HEK293 (cell line): ENCODE measurements around the gene TYSND1.

ENCODE experiments used
- CTCF ChIA-PET: fragments of 350-600 bp; formaldehyde crosslinking; extraction: SDS; loops from one replicate; lab custom pipeline; 2021; ENCODE audit warnings: antibody characterized with exemption; lab: Yijun Ruan, JAX
- POLR2A ChIA-PET: fragments of 300-600 bp; formaldehyde crosslinking; extraction: SDS; loops from one replicate; lab custom pipeline; 2020; ENCODE audit warnings: antibody characterized with exemption, inconsistent platforms; lab: Yijun Ruan, JAX
- H3K27ac ChIP-seq: fragments of 200-500 bp; sonication (Bioruptor generic); 2 replicates; pipeline ENCODE4 v1.5.1; 2014; ENCODE audit warnings: low read depth, low read length, control low read depth, inconsistent platforms; ENCODE audit errors: extremely low read depth
- H3K36me3 ChIP-seq, 2 experiments: fragments of 200-500 bp in 1 of 2; sonication (Bioruptor generic) in 1 of 2; 1 replicate in 1 of 2; 2 replicates in 1 of 2; pipeline ENCODE4 v1.5.1; 2014 to 2017; ENCODE audit warnings: inconsistent platforms in 2 of 2, low read length in 2 of 2; ENCODE audit not compliant: control insufficient read depth in 2 of 2, insufficient read depth in 1 of 2
- H3K4me1 ChIP-seq: fragments of 200-500 bp; sonication (Bioruptor generic); 2 replicates; pipeline ENCODE4 v1.5.1; 2014; ENCODE audit warnings: mild to moderate bottlenecking, low read length, inconsistent platforms; ENCODE audit not compliant: control insufficient read depth, insufficient read depth
- H3K4me3 ChIP-seq: 2 replicates; pipeline ENCODE4 v1.5.1; 2011; ENCODE audit warnings: low read depth, mild to moderate bottlenecking, control low read depth, low read length, moderate library complexity
- H3K9me3 ChIP-seq: fragments of 200-500 bp; sonication (Bioruptor generic); 2 replicates; pipeline ENCODE4 v1.5.1; 2014; ENCODE audit warnings: low read depth, low read length, inconsistent platforms; ENCODE audit not compliant: control insufficient read depth, insufficient read depth
- GLIS2 ChIP-seq: fragments of 450-650 bp; formaldehyde crosslinking; IDR thresholded peaks from 2 replicates; pipeline ENCODE4 v1.5.1; 2016; ENCODE audit warnings: missing biosample characterization, missing genetic modification characterization
- MYNN ChIP-seq: fragments of 450-650 bp; formaldehyde crosslinking; IDR thresholded peaks from 2 replicates; pipeline ENCODE4 v1.5.1; 2016; ENCODE audit warnings: missing biosample characterization, missing genetic modification characterization, borderline replicate concordance
- OSR2 ChIP-seq: fragments of 450-650 bp; formaldehyde crosslinking; IDR thresholded peaks from 2 replicates; pipeline ENCODE4 v1.5.1; 2016; ENCODE audit warnings: missing biosample characterization, missing genetic modification characterization
- ZBTB21 ChIP-seq: fragments of 450-650 bp; formaldehyde crosslinking; IDR thresholded peaks from 2 replicates; pipeline ENCODE4 v1.5.1; 2017; ENCODE audit warnings: missing biosample characterization, missing genetic modification characterization
- ZFP37 ChIP-seq: fragments of 450-650 bp; formaldehyde crosslinking; IDR thresholded peaks from 2 replicates; pipeline ENCODE4 v1.5.1; 2016; ENCODE audit warnings: missing biosample characterization, missing genetic modification characterization
- ZNF19 ChIP-seq: fragments of 450-650 bp; formaldehyde crosslinking; IDR thresholded peaks from 2 replicates; pipeline ENCODE4; 2016; ENCODE audit warnings: missing biosample characterization, missing genetic modification characterization, low read depth
- ZNF549 ChIP-seq: fragments of 450-650 bp; IDR thresholded peaks from 2 replicates; pipeline ENCODE4 v1.5.1; 2018; ENCODE audit warnings: missing biosample characterization, missing genetic modification characterization, mild to moderate bottlenecking, inconsistent platforms, moderate library complexity
- ZNF600 ChIP-seq: fragments of 450-650 bp; formaldehyde crosslinking; IDR thresholded peaks from 2 replicates; pipeline ENCODE4 v1.5.1; 2016; ENCODE audit warnings: missing biosample characterization, missing genetic modification characterization
- ZNF621 ChIP-seq: fragments of 450-650 bp; formaldehyde crosslinking; IDR thresholded peaks from 2 replicates; pipeline ENCODE4 v1.5.1; 2017; ENCODE audit warnings: missing biosample characterization, missing genetic modification characterization
- ZNF701 ChIP-seq: fragments of 450-650 bp; formaldehyde crosslinking; IDR thresholded peaks from 2 replicates; pipeline ENCODE4 v1.5.1; 2016; ENCODE audit warnings: missing biosample characterization, missing genetic modification characterization
- ZSCAN5A ChIP-seq: fragments of 450-650 bp; formaldehyde crosslinking; IDR thresholded peaks from 2 replicates; pipeline ENCODE4 v1.5.1; 2016; ENCODE audit warnings: missing biosample characterization, missing genetic modification characterization
- TF ChIP-seq, protein P1 (sequence below): fragments of 450-650 bp; formaldehyde crosslinking; IDR thresholded peaks from 2 replicates; pipeline ENCODE4 v1.5.1; 2017; ENCODE audit warnings: missing biosample characterization, missing genetic modification characterization
- TF ChIP-seq, protein P2 (sequence below): fragments of 450-650 bp; IDR thresholded peaks from 2 replicates; pipeline ENCODE4 v1.5.1; 2018; ENCODE audit warnings: missing biosample characterization, mild to moderate bottlenecking, missing genetic modification characterization
- TF ChIP-seq, protein P3 (sequence below): fragments of 450-650 bp; formaldehyde crosslinking; IDR thresholded peaks from 2 replicates; pipeline ENCODE4 v1.5.1; 2016; ENCODE audit warnings: missing biosample characterization, missing genetic modification characterization
- TF ChIP-seq, protein P4 (sequence below): fragments of 450-650 bp; formaldehyde crosslinking; IDR thresholded peaks from 2 replicates; pipeline ENCODE4 v1.5.1; 2016; ENCODE audit warnings: missing biosample characterization, missing genetic modification characterization
- TF ChIP-seq, protein P5 (sequence below): fragments of 450-650 bp; IDR thresholded peaks from 2 replicates; pipeline ENCODE4 v1.5.1; 2018; ENCODE audit warnings: missing biosample characterization, missing genetic modification characterization

The TYSND1 gene

GRCh38 chr10:70125918-70126552, 20.5 kb downstream of the TYSND1 start:
- Histone ChIP-seq H3K4me1 (no peaks in the 10 kb centered on the region), H3K27ac (no peak overlapping the region), H3K36me3 (no peaks in the 10 kb centered on the region), H3K4me3 (no peak overlapping the region), H3K9me3 (no peaks in the 10 kb centered on the region)
- TF ChIP-seq GLIS2, result no peak
- no peak for TF ChIP-seq ZNF600 (tag by site-specific recombination)
- no peak for TF ChIP-seq ZNF701 (tag by site-specific recombination)
- TF ChIP-seq, protein P1, sequence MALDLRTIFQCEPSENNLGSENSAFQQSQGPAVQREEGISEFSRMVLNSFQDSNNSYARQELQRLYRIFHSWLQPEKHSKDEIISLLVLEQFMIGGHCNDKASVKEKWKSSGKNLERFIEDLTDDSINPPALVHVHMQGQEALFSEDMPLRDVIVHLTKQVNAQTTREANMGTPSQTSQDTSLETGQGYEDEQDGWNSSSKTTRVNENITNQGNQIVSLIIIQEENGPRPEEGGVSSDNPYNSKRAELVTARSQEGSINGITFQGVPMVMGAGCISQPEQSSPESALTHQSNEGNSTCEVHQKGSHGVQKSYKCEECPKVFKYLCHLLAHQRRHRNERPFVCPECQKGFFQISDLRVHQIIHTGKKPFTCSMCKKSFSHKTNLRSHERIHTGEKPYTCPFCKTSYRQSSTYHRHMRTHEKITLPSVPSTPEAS, result no peak
- TF ChIP-seq OSR2 (tag by site-specific recombination), result no peak
- no peak for TF ChIP-seq ZSCAN5A (tag by site-specific recombination)
- no peak for TF ChIP-seq ZNF621 (tag by site-specific recombination)
- no peak for TF ChIP-seq ZNF19 (tag by site-specific recombination)
- TF ChIP-seq, protein P2, sequence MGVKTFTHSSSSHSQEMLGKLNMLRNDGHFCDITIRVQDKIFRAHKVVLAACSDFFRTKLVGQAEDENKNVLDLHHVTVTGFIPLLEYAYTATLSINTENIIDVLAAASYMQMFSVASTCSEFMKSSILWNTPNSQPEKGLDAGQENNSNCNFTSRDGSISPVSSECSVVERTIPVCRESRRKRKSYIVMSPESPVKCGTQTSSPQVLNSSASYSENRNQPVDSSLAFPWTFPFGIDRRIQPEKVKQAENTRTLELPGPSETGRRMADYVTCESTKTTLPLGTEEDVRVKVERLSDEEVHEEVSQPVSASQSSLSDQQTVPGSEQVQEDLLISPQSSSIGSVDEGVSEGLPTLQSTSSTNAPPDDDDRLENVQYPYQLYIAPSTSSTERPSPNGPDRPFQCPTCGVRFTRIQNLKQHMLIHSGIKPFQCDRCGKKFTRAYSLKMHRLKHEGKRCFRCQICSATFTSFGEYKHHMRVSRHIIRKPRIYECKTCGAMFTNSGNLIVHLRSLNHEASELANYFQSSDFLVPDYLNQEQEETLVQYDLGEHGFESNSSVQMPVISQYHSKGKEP, result no peak
- TF ChIP-seq ZFP37 (tag by site-specific recombination), result no peak
- TF ChIP-seq, protein P3, sequence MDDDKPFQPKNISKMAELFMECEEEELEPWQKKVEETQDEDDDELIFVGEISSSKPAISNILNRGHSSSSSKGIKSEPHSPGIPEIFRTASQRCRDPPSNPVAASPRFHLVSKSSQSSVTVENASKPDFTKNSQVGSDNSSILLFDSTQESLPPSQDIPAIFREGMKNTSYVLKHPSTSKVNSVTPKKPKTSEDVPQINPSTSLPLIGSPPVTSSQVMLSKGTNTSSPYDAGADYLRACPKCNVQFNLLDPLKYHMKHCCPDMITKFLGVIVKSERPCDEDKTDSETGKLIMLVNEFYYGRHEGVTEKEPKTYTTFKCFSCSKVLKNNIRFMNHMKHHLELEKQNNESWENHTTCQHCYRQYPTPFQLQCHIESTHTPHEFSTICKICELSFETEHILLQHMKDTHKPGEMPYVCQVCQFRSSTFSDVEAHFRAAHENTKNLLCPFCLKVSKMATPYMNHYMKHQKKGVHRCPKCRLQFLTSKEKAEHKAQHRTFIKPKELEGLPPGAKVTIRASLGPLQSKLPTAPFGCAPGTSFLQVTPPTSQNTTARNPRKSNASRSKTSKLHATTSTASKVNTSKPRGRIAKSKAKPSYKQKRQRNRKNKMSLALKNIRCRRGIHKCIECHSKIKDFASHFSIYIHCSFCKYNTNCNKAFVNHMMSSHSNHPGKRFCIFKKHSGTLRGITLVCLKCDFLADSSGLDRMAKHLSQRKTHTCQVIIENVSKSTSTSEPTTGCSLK (tag by site-specific recombination), result no peak
- TF ChIP-seq, protein P4, sequence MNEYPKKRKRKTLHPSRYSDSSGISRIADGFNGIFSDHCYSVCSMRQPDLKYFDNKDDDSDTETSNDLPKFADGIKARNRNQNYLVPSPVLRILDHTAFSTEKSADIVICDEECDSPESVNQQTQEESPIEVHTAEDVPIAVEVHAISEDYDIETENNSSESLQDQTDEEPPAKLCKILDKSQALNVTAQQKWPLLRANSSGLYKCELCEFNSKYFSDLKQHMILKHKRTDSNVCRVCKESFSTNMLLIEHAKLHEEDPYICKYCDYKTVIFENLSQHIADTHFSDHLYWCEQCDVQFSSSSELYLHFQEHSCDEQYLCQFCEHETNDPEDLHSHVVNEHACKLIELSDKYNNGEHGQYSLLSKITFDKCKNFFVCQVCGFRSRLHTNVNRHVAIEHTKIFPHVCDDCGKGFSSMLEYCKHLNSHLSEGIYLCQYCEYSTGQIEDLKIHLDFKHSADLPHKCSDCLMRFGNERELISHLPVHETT, result no peak
- ChIA-PET CTCF (interaction anchor here (0.6 to 2.1 kb wide), 2 partner anchors 9 to 153 kb away, joined by 3 to 12 read pairs; no protein-coding TSS in a partner anchor), POLR2A (interaction anchor here (0.8 kb wide), 1 partner anchor 44 kb away, joined by 3 read pairs; the partner anchor contains the start of gene SAR1A)

DNA sequence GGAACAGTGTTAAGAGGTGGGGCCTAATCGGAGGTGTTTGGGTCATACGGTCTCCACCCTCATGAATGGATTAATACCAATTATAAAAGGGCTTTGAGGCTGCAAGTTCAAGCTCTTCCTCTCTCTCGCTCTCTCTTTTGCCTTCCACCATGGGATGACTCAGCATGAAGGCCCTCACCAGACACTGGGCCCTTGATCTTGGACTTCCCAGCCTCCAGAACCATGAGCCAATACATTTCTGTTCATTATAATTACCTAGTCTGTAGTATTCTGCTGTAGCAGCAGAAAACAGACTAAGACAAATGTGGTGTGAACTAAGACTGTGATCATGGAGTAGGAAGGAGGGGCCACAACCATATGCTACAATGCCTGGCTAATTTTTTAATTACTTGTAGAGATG, 21.6 kb downstream of the TYSND1 start:
- Histone ChIP-seq H3K27ac (no peak overlapping the region), H3K4me1 (no peaks in the 10 kb centered on the region), H3K4me3 (no peak overlapping the region), H3K36me3 (peaks cover 0 to 2% of the 10 kb centered on the region in 2 experiments; a peak in 1 of 3 replicates), H3K9me3 (no peaks in the 10 kb centered on the region)
- TF ChIP-seq MYNN (tag by site-specific recombination) (no peak), ZNF549 (tag by site-specific recombination) (no peak), ZBTB21 (no peak)
- TF ChIP-seq, protein P5, sequence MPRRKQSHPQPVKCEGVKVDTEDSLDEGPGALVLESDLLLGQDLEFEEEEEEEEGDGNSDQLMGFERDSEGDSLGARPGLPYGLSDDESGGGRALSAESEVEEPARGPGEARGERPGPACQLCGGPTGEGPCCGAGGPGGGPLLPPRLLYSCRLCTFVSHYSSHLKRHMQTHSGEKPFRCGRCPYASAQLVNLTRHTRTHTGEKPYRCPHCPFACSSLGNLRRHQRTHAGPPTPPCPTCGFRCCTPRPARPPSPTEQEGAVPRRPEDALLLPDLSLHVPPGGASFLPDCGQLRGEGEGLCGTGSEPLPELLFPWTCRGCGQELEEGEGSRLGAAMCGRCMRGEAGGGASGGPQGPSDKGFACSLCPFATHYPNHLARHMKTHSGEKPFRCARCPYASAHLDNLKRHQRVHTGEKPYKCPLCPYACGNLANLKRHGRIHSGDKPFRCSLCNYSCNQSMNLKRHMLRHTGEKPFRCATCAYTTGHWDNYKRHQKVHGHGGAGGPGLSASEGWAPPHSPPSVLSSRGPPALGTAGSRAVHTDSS (tag by site-specific recombination), result no peak
- ChIA-PET CTCF (interaction anchor here (1.0 to 1.5 kb wide), 2 partner anchors 223 to 239 kb away, joined by 4 read pairs; no protein-coding TSS in a partner anchor), POLR2A (no interaction called here)
